Glutamatergic neuron (in vitro differentiated cells): ENCODE measurements around the gene CFAP20DC. TPM values are rescaled to one million over a fixed set of nuclear protein-coding genes. Genes with fewer than 3 reads are reported as not detected.

ENCODE experiments used
- DNase-seq: peaks from one replicate; pipeline ENCODE4 v3.0.0; 2022
- H3K27ac Mint-ChIP-seq: one replicate; pipeline ENCODE4 v1.8.0; 2020; ENCODE audit warnings: mild to moderate bottlenecking, mixed read lengths, inconsistent platforms; ENCODE audit not compliant: unreplicated experiment
- H3K27me3 Mint-ChIP-seq: one replicate; pipeline ENCODE4 v1.8.0; 2020; ENCODE audit warnings: mild to moderate bottlenecking, moderate library complexity, mixed read lengths, inconsistent platforms; ENCODE audit not compliant: unreplicated experiment
- H3K36me3 Mint-ChIP-seq: one replicate; pipeline ENCODE4 v1.8.0; 2020; ENCODE audit warnings: mild to moderate bottlenecking, mixed read lengths, inconsistent platforms; ENCODE audit not compliant: unreplicated experiment
- H3K4me1 Mint-ChIP-seq: one replicate; pipeline ENCODE4 v1.8.0; 2020; ENCODE audit warnings: mild to moderate bottlenecking, low read depth, mixed read lengths, inconsistent platforms; ENCODE audit not compliant: unreplicated experiment
- H3K4me3 Mint-ChIP-seq: one replicate; pipeline ENCODE4 v1.8.0; 2020; ENCODE audit warnings: mild to moderate bottlenecking, mixed read lengths, inconsistent platforms; ENCODE audit not compliant: unreplicated experiment
- H3K9me3 Mint-ChIP-seq: one replicate; pipeline ENCODE4 v1.8.0; 2020; ENCODE audit warnings: mild to moderate bottlenecking, moderate library complexity, mixed read lengths, inconsistent platforms; ENCODE audit not compliant: unreplicated experiment
- total RNA-seq: library from RNA; stranded (reverse); fragmentation: NEBNext Ultra II Directional; extraction: Animal tissue kit (Norgen Biotek cat#: 25700); gene quantifications from one replicate; pipeline ENCODE4 v1.2.1, GENCODE V29; 2021; ENCODE audit not compliant: unreplicated experiment
- TF ChIP-seq, protein P1 (sequence below): fragments of 200-600 bp; sonication (generic); IDR thresholded peaks from one replicate; pipeline ENCODE4 v1.5.0; 2021; ENCODE audit not compliant: partially characterized antibody, unreplicated experiment

Gene CFAP20DC
- total RNA-seq, 1 donor from 2014 or later: 8.4 TPM

DNA sequence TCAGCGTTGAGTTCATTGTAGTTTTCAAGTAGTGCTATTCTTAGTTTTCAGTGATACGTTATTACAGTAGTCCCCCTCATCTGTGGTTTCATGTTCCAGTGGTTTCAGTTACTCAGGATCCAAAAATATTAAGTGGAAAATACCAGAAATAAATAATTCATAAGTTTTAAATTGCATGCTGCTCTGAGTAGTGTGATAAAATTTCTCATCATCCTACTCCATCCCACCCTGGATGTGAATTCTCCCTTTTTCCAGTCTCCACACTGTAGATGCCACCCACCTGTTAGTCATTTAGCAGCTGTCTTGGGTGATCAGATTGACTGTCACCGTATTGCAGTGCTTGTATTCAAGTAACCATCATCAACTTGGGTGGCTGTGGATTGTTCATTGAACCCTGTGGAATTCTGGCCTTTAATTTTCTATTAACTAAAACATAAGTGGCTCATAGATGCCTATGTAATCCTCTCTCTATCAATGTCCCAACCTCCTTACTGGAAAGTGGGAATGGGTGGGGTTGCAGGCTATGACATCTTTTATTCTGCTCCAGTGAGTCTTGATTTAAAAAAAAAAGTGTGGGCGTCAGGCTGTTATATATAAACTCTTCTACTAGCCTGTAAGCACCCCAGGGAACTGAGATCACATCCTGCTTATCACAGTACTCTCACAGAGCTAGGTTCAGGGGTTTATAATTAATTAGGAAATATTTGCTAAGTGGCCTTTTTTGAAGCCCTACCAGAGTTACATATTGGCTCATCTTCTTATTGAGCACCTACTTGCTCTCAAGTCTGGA lies 97.5 kb downstream of the CFAP20DC start:
- H3K4me1 Mint-ChIP-seq: no peaks in the 10 kb centered on the region
- no peaks in the 10 kb centered on the region for H3K36me3 Mint-ChIP-seq
- TF ChIP-seq, protein P1, sequence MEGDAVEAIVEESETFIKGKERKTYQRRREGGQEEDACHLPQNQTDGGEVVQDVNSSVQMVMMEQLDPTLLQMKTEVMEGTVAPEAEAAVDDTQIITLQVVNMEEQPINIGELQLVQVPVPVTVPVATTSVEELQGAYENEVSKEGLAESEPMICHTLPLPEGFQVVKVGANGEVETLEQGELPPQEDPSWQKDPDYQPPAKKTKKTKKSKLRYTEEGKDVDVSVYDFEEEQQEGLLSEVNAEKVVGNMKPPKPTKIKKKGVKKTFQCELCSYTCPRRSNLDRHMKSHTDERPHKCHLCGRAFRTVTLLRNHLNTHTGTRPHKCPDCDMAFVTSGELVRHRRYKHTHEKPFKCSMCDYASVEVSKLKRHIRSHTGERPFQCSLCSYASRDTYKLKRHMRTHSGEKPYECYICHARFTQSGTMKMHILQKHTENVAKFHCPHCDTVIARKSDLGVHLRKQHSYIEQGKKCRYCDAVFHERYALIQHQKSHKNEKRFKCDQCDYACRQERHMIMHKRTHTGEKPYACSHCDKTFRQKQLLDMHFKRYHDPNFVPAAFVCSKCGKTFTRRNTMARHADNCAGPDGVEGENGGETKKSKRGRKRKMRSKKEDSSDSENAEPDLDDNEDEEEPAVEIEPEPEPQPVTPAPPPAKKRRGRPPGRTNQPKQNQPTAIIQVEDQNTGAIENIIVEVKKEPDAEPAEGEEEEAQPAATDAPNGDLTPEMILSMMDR: no peak
- no peak for DNase-seq
- H3K9me3 Mint-ChIP-seq: no peaks in the 10 kb centered on the region
- H3K27ac Mint-ChIP-seq: no peak overlapping the region
- peaks cover 2% of the 10 kb centered on the region for H3K27me3 Mint-ChIP-seq
- no peak overlapping the region for H3K4me3 Mint-ChIP-seq

DNA sequence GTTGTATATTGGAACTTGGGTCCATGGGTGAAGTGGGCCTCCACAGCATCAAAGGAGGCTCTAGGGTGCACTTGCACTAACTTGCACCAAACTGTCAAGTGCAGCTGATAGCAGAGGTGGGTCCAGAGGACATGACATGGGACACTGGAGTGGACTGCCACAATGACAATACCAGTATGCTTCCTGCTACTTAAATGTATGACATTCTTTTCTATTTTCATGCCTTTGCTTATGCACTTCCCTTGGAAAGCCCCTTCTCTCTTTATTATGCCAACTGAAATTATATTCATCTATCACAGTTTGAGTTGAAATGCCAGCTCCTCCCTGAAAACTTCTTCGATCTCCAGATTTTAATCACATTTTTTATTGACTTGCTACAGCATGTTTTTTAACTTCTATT lies 101.8 kb downstream of the CFAP20DC start:
- Mint-ChIP-seq H3K27me3 (no peaks in the 10 kb centered on the region), H3K9me3 (peaks cover 3% of the 10 kb centered on the region), H3K27ac (no peak overlapping the region), H3K36me3 (no peaks in the 10 kb centered on the region), H3K4me1 (no peaks in the 10 kb centered on the region), H3K4me3 (no peak overlapping the region)
- TF ChIP-seq, protein P1: no peak
- DNase-seq: no peak

DNA sequence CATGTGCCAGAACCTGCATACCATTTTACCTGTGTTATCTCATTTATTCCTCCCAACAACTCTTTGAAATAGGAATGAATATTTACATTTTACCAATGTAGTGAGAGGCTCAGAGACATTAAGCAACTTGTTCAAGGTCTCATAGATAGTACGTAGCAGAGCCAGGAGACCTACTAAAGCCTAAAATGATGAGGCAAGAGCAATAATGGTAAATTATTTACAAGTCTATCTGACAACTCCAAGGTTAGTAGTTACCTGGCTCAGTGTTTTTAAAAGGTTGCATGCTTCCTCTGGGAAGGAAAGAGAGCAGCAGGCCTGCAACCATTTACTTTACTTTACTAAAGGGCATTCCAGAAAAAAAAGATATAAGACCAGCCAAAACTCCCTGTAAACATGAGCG lies 103.0 kb downstream of the CFAP20DC start:
- H3K27me3 Mint-ChIP-seq: no peaks in the 10 kb centered on the region
- H3K27ac Mint-ChIP-seq: no peak overlapping the region
- no peaks in the 10 kb centered on the region for H3K4me1 Mint-ChIP-seq
- H3K9me3 Mint-ChIP-seq: peaks cover 3% of the 10 kb centered on the region
- no peak overlapping the region for H3K4me3 Mint-ChIP-seq
- H3K36me3 Mint-ChIP-seq: no peaks in the 10 kb centered on the region
- DNase-seq: no peak
- TF ChIP-seq, protein P1: no peak

DNA sequence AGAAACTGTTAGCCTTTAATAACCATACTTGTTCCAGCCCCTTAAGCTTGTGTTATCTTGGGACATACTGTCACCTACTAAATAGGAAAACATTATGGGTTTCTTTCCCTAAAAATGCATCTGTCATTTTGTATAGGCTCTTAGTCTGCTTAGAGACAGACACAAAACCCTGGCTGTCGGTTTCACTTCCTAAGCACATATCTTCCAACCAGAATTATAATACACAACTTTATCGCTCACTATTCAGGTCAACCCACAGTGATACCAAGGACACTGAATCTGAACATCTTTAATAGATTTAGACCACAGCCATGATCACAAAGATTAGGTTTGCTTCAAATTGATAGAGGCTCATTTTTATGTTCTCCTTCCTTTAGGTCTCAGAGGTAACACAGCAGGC lies 111.8 kb downstream of the CFAP20DC start:
- no peak for DNase-seq
- Mint-ChIP-seq H3K27ac (no peak overlapping the region), H3K4me1 (no peaks in the 10 kb centered on the region), H3K4me3 (no peak overlapping the region), H3K27me3 (no peaks in the 10 kb centered on the region), H3K36me3 (no peaks in the 10 kb centered on the region), H3K9me3 (peaks cover 2% of the 10 kb centered on the region)
- TF ChIP-seq, protein P1: no peak

DNA sequence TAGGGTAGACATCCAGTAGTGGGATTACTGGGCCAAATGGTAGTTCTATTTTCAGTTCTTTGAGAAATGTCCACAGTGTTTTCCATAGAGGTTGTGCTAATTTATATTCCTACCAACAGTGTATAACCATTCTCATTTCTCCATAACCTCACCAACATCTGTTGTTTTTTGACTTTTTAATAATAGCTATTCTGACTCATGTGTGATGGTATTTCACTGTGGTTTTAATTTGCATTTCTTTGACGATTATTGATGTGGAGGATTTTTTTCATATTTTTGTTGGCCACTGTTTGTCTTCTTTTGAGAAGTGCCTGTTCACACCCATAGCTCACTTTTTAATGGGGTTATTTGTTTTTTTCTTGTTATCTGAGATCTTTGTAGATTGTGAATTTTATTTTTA lies 125.2 kb downstream of the CFAP20DC start:
- TF ChIP-seq, protein P1: no peak
- DNase-seq: no peak
- no peak overlapping the region for H3K27ac Mint-ChIP-seq
- H3K9me3 Mint-ChIP-seq: peaks cover 4% of the 10 kb centered on the region
- no peaks in the 10 kb centered on the region for H3K27me3 Mint-ChIP-seq
- no peaks in the 10 kb centered on the region for H3K36me3 Mint-ChIP-seq
- H3K4me3 Mint-ChIP-seq: no peak overlapping the region
- no peaks in the 10 kb centered on the region for H3K4me1 Mint-ChIP-seq
